GM06990 (cell line): ENCODE results near the gene GPC6.
A peak's percentile ranks its signal among the peaks of the same experiment; 100 is the strongest.

Experiments
- DNase-seq: peaks from one replicate; pipeline ENCODE4 v3.0.0-alpha.2; 2011; ENCODE audit not compliant: insufficient read length; ENCODE audit errors: extremely low read depth
- H3K27me3 ChIP-seq: replicated peaks from 2 replicates; pipeline ENCODE4 v1.6.0; 2011; ENCODE audit warnings: low read length; ENCODE audit not compliant: control insufficient read depth, insufficient read depth
- H3K36me3 ChIP-seq: 2 replicates; pipeline ENCODE4 v1.5.1; 2011; ENCODE audit warnings: low read length; ENCODE audit not compliant: control insufficient read depth, insufficient read depth
- H3K4me3 ChIP-seq: replicated peaks from 2 replicates; pipeline ENCODE4 v1.5.1; 2011; ENCODE audit warnings: low read depth, mild to moderate bottlenecking, control low read depth, low read length
- TF ChIP-seq, protein P1 (sequence below): IDR thresholded peaks from 2 replicates; pipeline ENCODE4 v1.5.1; 2011; ENCODE audit warnings: low read length, control low read depth, mild to moderate bottlenecking, inconsistent platforms; ENCODE audit not compliant: insufficient read depth, poor library complexity, severe bottlenecking

GPC6 gene

DNA sequence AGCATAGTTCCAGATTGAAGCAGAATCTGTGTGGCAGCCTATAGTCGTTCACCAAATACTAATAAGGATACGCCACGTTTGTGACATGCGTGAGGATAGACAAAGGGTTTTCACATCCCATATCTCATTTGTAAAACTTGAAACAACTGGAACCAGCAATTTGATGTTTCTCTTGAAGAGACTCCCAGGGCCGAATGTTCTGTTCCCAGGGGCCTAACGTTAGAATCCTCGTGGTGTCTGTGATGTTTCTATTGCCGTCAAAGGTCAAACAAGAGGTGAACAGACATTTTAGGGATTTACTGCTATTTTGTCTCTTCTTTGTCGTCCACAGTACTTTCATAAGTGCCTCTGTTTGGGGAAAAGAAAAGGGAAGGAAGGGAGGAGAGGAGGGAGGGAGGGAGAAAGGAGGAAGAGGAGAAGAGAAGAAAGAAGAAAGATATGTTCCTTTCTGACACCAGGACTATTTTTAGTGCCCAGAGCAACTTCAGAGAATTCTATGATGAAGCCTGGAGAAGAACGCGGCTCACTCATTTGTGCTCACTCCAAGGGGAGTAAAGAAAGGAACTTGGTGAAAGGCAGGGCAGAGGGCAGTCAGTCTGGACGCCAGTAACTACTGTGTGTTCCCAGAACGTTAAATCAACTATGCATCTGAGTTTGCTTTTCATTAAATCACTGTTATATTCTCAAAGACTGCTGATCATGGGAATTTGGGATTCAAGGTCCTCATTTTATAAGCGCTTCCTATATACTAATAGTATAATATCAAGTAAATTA is 1098.3 kb downstream of the GPC6 start:
- Histone ChIP-seq H3K36me3 (no peaks in the 10 kb centered on the region), H3K4me3 (no peak overlapping the region), H3K27me3 (no peaks in the 10 kb centered on the region)
- no peak for DNase-seq
- TF ChIP-seq, protein P1, sequence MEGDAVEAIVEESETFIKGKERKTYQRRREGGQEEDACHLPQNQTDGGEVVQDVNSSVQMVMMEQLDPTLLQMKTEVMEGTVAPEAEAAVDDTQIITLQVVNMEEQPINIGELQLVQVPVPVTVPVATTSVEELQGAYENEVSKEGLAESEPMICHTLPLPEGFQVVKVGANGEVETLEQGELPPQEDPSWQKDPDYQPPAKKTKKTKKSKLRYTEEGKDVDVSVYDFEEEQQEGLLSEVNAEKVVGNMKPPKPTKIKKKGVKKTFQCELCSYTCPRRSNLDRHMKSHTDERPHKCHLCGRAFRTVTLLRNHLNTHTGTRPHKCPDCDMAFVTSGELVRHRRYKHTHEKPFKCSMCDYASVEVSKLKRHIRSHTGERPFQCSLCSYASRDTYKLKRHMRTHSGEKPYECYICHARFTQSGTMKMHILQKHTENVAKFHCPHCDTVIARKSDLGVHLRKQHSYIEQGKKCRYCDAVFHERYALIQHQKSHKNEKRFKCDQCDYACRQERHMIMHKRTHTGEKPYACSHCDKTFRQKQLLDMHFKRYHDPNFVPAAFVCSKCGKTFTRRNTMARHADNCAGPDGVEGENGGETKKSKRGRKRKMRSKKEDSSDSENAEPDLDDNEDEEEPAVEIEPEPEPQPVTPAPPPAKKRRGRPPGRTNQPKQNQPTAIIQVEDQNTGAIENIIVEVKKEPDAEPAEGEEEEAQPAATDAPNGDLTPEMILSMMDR = no peak

DNA sequence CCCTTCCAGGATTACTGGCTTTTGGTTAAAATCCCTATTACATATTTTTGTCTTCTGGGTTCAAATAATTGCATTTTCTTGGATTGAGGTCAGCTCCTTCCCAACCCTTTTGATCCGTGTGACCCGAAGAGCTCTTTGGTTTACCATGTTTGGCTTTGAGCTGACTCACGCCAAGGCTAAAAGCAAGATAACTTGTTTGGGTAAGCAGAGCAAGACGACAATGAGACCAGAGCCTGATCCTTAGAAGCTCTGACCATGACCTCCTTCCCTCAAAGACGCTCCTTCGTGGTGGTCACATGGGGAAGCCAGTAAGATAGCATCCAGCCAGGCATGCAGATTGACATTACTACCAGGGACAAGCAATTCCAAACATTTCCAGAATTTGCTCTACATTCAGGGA is 1099.0 kb downstream of the GPC6 start:
- TF ChIP-seq, protein P1 = no peak
- H3K4me3 ChIP-seq = no peak overlapping the region
- no peak for DNase-seq
- H3K27me3 ChIP-seq = no peaks in the 10 kb centered on the region
- no peaks in the 10 kb centered on the region for H3K36me3 ChIP-seq

DNA sequence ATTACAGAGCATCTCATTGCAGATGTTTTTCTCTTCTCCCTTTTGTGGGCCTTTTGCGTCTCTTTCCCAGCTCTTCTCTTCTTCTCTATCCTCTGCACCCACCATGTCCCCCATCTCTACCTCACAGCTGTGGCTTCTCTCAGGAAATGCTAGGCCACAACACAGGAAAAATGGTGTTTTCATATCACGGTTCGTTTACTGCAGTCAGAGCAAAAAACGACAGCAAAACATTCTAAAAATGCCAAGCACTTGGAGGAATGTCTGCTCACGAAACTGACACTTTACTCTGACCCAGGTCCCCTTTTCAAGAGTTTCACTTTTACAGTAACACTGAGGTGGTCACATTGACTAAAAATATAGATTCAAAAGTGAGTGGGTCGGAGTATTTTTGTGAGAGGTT is 1100.7 kb downstream of the GPC6 start:
- no peak overlapping the region for H3K4me3 ChIP-seq
- TF ChIP-seq, protein P1 = no peak
- DNase-seq = peak; percentile 76
- H3K27me3 ChIP-seq = no peaks in the 10 kb centered on the region
- H3K36me3 ChIP-seq = no peaks in the 10 kb centered on the region

DNA sequence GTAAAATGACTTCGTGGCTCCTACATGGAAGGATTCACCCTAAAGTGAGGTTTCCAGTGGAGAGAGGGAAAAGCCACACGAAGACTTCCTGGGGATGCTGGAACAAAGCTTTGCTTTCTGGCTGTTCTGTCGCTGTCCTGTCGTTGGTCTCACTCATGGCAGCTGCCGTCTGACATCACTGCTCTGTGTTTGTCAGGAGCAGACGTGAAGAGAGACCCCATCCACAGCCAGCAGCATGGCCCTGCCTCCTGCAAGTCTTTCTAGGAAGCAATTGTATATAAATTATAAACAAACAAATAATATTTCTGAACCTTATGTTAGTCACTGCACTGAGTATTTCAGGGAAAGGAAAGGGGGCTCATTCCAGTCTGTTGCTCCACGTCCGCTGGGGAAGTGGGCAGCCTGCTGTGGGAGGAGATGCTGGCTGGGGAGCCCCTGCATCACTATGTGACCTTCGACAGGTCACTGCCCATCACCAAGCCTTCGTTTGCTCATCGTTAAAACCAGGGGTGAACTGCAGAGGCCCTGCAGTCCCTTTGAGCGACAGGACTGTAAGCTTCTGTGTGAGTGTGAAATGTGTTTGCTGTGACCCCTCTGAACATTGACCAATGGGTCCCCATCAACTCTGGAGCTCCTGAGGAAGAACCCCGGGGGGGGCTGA is 1101.9 kb downstream of the GPC6 start:
- no peak for DNase-seq
- Histone ChIP-seq H3K4me3 (no peak overlapping the region), H3K36me3 (no peaks in the 10 kb centered on the region), H3K27me3 (no peaks in the 10 kb centered on the region)
- TF ChIP-seq, protein P1 = no peak

DNA sequence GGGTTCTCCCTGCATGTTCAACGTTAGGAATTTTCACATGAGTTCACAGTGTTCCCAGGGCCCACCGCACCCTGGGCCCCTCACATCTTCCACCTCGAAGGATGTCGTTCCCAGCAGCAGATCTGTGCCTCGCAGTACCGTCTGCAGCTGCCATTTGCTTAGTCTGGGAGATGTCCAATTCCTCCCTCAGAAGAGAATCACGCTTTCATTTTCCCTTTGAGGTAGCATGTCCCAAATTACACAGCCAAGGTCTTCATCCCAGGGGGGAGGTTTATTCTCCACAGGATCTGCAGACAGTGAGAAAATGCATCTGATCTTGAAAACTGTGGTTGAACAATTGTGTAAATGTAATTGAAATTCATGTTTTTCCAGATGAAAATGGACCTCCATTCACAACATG is 1102.7 kb downstream of the GPC6 start:
- Histone ChIP-seq H3K4me3 (no peak overlapping the region), H3K27me3 (no peaks in the 10 kb centered on the region), H3K36me3 (no peaks in the 10 kb centered on the region)
- no peak for DNase-seq
- TF ChIP-seq, protein P1 = no peak
